ENCODE results near the gene BDH1. TPM values are rescaled to one million over a fixed set of nuclear protein-coding genes. Genes with fewer than 3 reads are reported as not detected.

Gene BDH1
- total and polyA plus RNA-seq, 2 of the 8 experiments (the other 6 are each of a cell fraction or from before 2014, with no cell fraction given), result 27.2 to 28.1 TPM

DNA sequence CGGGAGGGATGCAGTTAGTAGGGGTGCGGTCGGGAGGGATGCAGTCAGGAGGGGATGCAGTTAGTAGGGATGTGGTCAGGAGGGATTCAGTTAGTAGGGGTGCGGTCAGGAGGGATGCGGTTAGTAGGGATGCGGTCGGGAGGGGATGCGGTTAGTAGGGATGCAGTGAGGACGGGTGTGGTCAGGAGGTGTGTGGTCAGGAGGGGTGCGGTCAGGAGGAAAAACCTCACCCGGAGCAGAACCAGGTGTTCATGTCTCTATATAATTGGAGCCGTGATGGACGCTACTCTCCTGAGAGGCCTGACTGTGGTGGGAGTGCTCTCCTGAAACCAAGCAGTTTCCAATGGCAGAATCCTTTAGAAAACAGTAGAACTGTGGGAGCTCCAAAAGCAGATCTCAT is 95.8 kb downstream of the BDH1 start:
- Histone ChIP-seq H4K8ac (ENCODE audit: extremely low read depth, insufficient read depth, low read length) (no peak overlapping the region), H3K27me3 (replicated peaks in 1 of 4; ENCODE audit: control insufficient read depth in 3 of 4, extremely low read depth in 1 of 4, insufficient read depth in 3 of 4, low read length in 3 of 4) (peaks cover 0 to 5% (median 2%) of the 10 kb centered on the region in 4 experiments; a peak in 4 of 7 replicates), H3K4me2 (ENCODE audit: insufficient read depth in 1 of 2, low read depth in 2 of 2, low read length in 2 of 2) (no peak overlapping the region), H2BK15ac (ENCODE audit: low read length) (no peak overlapping the region), H3K9ac (replicated peaks in 1 of 4; ENCODE audit: extremely low read depth in 1 of 4, low read depth in 3 of 4, low read length in 3 of 4) (no peak overlapping the region), H2AFZ (ENCODE audit: low read length) (no peak overlapping the region), H3K79me2 (ENCODE audit: control insufficient read depth in 1 of 2, insufficient read depth in 2 of 2, low read length in 2 of 2) (no peaks in the 10 kb centered on the region), H2BK5ac (ENCODE audit: low read depth, low read length) (no peak overlapping the region), H3K56ac (replicated peaks; ENCODE audit: insufficient read length, low read depth, low read length) (no peak overlapping the region), H2AK5ac (ENCODE audit: low read depth, low read length) (no peak overlapping the region), H3K4me1 (replicated peaks in 1 of 4; ENCODE audit: control insufficient read depth in 3 of 4, insufficient read depth in 4 of 4, low read length in 3 of 4) (peaks cover 0 to 9% (median 1%) of the 10 kb centered on the region in 4 experiments; a peak in 5 of 7 replicates), H3K18ac (ENCODE audit: extremely low read depth, low read length) (no peak overlapping the region), H3K23me2 (ENCODE audit: low read depth, low read length) (peaks cover 14% of the 10 kb centered on the region), H3K14ac (ENCODE audit: insufficient read length) (no peak overlapping the region), H3K79me1 (ENCODE audit: low read depth, low read length) (no peaks in the 10 kb centered on the region), H4K91ac (replicated peaks; ENCODE audit: insufficient read length, low read length) (no peak overlapping the region), H2BK120ac (replicated peaks; ENCODE audit: low read depth, low read length) (no peak overlapping the region), H3K4ac (replicated peaks; ENCODE audit: insufficient read length, low read depth, low read length) (no peak overlapping the region), H3K9me3 (ENCODE audit: insufficient read depth in 2 of 2, low read depth in 1 of 2, low read length in 1 of 2) (no peaks in the 10 kb centered on the region), H4K5ac (ENCODE audit: insufficient read length, low read depth, low read length) (no peak overlapping the region), H2BK20ac (ENCODE audit: low read length) (no peak overlapping the region), H2BK12ac (ENCODE audit: low read depth, low read length) (no peak overlapping the region), H3K36me3 (ENCODE audit: control insufficient read depth in 2 of 4, insufficient read depth in 4 of 4, low read length in 3 of 4) (no peaks in the 10 kb centered on the region), H3K4me3 (ENCODE audit: extremely low read depth in 1 of 4, insufficient read depth in 2 of 4, low read depth in 3 of 4, low read length in 4 of 4) (no peak overlapping the region), H4K20me1 (replicated peaks in 1 of 2; ENCODE audit: control insufficient read depth in 1 of 2, insufficient read depth in 2 of 2, low read length in 2 of 2) (no peaks in the 10 kb centered on the region), H3K27ac (ENCODE audit: low read depth, low read length) (no peak overlapping the region), H3K23ac (ENCODE audit: insufficient read length) (no peak overlapping the region)
- FAIRE-seq (no peak), DNase-seq (ENCODE audit: low read depth in 1 of 2, low spot score in 2 of 2) (no peak)
- POLR2A ChIA-PET (ENCODE audit: partially characterized antibody), result no interaction called here
- CTCF ChIA-PET (ENCODE audit: partially characterized antibody), result interaction anchor here (0.6 kb wide), 1 partner anchor 103 kb away, joined by 4 read pairs; no protein-coding TSS in a partner anchor
- WGBS, 2 experiments (ENCODE audit: extremely low coverage in 1 of 2, insufficient coverage in 1 of 2, insufficient read length in 1 of 2, insufficient replicate concordance in 2 of 2, low coverage in 1 of 2, low lambda C conversion rate in 2 of 2, missing lambda C conversion rate in 1 of 2), result 92% methylated on average over 10 of the region's 13 CpGs; no CpG with 5 or more reads in 1 of the 2 experiments
- TF ChIP-seq TCF12 (IDR thresholded peaks at IDR 0.05; ENCODE audit: low read depth, low read length), result no peak
- no peak for TF ChIP-seq SP2 (IDR thresholded peaks at IDR 0.05; ENCODE audit: low read length)
- TF ChIP-seq SAP30 (IDR thresholded peaks at IDR 0.05; ENCODE audit: insufficient read depth, insufficient replicate concordance, low read length), result no peak
- no peak for TF ChIP-seq KDM4A (IDR thresholded peaks at IDR 0.05; ENCODE audit: low read depth, low read length, severe bottlenecking)
- no peak for TF ChIP-seq BACH1 (IDR thresholded peaks at IDR 0.05; ENCODE audit: low read length)
- no peak for TF ChIP-seq CREB1 (IDR thresholded peaks at IDR 0.05)
- no peak for TF ChIP-seq CHD1 (IDR thresholded peaks at IDR 0.05; ENCODE audit: low read depth, low read length)
- TF ChIP-seq, protein P1, sequence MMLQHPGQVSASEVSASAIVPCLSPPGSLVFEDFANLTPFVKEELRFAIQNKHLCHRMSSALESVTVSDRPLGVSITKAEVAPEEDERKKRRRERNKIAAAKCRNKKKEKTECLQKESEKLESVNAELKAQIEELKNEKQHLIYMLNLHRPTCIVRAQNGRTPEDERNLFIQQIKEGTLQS (IDR thresholded peaks at IDR 0.05; ENCODE audit: insufficient read depth, low read depth, low read length), result no peak
- no peak for TF ChIP-seq CEBPB (IDR thresholded peaks at IDR 0.05; ENCODE audit: low read depth, low read length)
- TF ChIP-seq SP1 (IDR thresholded peaks at IDR 0.05; ENCODE audit: low read depth, low read length), result no peak
- no peak for TF ChIP-seq TAF7 (optimal IDR thresholded peaks at IDR 0.05; ENCODE audit: borderline replicate concordance, low read depth, low read length)
- no peak for TF ChIP-seq SUZ12 (IDR thresholded peaks at IDR 0.05; ENCODE audit: low read length)
- TF ChIP-seq JUN (IDR thresholded peaks at IDR 0.05; ENCODE audit: low read depth, low read length), result no peak
- no peak for TF ChIP-seq RXRA (IDR thresholded peaks at IDR 0.05; ENCODE audit: insufficient read depth, low read depth, low read length)
- no peak for TF ChIP-seq TBP (IDR thresholded peaks at IDR 0.05; ENCODE audit: low read depth, low read length)
- no peak for TF ChIP-seq POLR2A (IDR thresholded peaks at IDR 0.05; ENCODE audit: control extremely low read depth in 1 of 2, low read depth in 2 of 2, low read length in 2 of 2)
